H9 (cell line): ENCODE data around the gene SP2. TPM values are rescaled to one million over a fixed set of nuclear protein-coding genes. Genes with fewer than 3 reads are reported as not detected.

Experiments
- DNase-seq: peaks from one replicate; pipeline ENCODE4 v3.0.0-alpha.2; 2017
- H2AFZ ChIP-seq: one replicate; pipeline ENCODE4 v1.6.1; 2013; ENCODE audit warnings: mild to moderate bottlenecking, low read length, control low read depth, moderate library complexity
- H2AK5ac ChIP-seq: 2 replicates; pipeline ENCODE4 v1.6.1; 2013; ENCODE audit warnings: low read length, control low read depth, mixed read lengths; ENCODE audit not compliant: insufficient read length
- H2BK120ac ChIP-seq: one replicate; pipeline ENCODE4 v1.6.1; 2013; ENCODE audit warnings: low read depth, mild to moderate bottlenecking, low read length, control low read depth, inconsistent platforms; ENCODE audit not compliant: poor library complexity, severe bottlenecking
- H2BK12ac ChIP-seq: 2 replicates; pipeline ENCODE4 v1.6.1; 2013; ENCODE audit warnings: low read length, control low read depth, mixed read lengths, low read depth; ENCODE audit not compliant: insufficient read length
- H2BK15ac ChIP-seq: 2 replicates; pipeline ENCODE4 v1.6.1; 2013; ENCODE audit warnings: low read depth, low read length, control low read depth
- H2BK20ac ChIP-seq: one replicate; pipeline ENCODE4 v1.6.1; 2013; ENCODE audit warnings: low read depth, mild to moderate bottlenecking, low read length, control low read depth, inconsistent platforms; ENCODE audit not compliant: poor library complexity, severe bottlenecking
- H2BK5ac ChIP-seq: 2 replicates; pipeline ENCODE4 v1.6.1; 2013; ENCODE audit warnings: low read length, control low read depth, mixed read lengths; ENCODE audit not compliant: insufficient read length
- H3K14ac ChIP-seq: 2 replicates; pipeline ENCODE4 v1.6.1; 2013; ENCODE audit warnings: low read length, control low read depth; ENCODE audit not compliant: insufficient read depth
- H3K18ac ChIP-seq: 2 replicates; pipeline ENCODE4 v1.6.1; 2013; ENCODE audit warnings: low read depth, mild to moderate bottlenecking, mixed read lengths, low read length, control low read depth; ENCODE audit not compliant: insufficient read length
- H3K23ac ChIP-seq: 2 replicates; pipeline ENCODE4 v1.6.1; 2013; ENCODE audit warnings: low read length, control low read depth, mixed read lengths, low read depth; ENCODE audit not compliant: insufficient read length
- H3K23me2 ChIP-seq: 2 replicates; pipeline ENCODE4 v1.6.1; 2013; ENCODE audit warnings: low read depth, mild to moderate bottlenecking, mixed read lengths, low read length, control low read depth; ENCODE audit not compliant: insufficient read length, poor library complexity, severe bottlenecking
- H3K27ac ChIP-seq: 2 replicates; pipeline ENCODE4 v1.5.1; 2013; ENCODE audit warnings: low read length, control low read depth, mixed read lengths, low read depth; ENCODE audit not compliant: insufficient read length
- H3K27me3 ChIP-seq: 2 replicates; pipeline ENCODE4 v1.6.1; 2013; ENCODE audit warnings: low read length, control low read depth, inconsistent platforms; ENCODE audit not compliant: insufficient read depth
- H3K4ac ChIP-seq: 2 replicates; pipeline ENCODE4 v1.6.1; 2013; ENCODE audit warnings: low read depth, mild to moderate bottlenecking, control low read depth, inconsistent platforms, low read length, moderate library complexity
- H3K4me1 ChIP-seq: 2 replicates; pipeline ENCODE4 v1.6.1; 2013; ENCODE audit warnings: low read length, control low read depth, inconsistent platforms; ENCODE audit not compliant: insufficient read depth
- H3K4me2 ChIP-seq: 2 replicates; pipeline ENCODE4 v1.6.1; 2013; ENCODE audit warnings: low read length, control low read depth, mixed read lengths; ENCODE audit not compliant: insufficient read length, insufficient read depth
- H3K56ac ChIP-seq: 2 replicates; pipeline ENCODE4 v1.6.1; 2013; ENCODE audit warnings: low read depth, mild to moderate bottlenecking, mixed read lengths, low read length, control low read depth; ENCODE audit not compliant: insufficient read length
- H3K79me1 ChIP-seq: 2 replicates; pipeline ENCODE4 v1.6.1; 2013; ENCODE audit warnings: low read depth, mild to moderate bottlenecking, moderate library complexity, low read length, control low read depth, inconsistent platforms; ENCODE audit not compliant: insufficient read depth, poor library complexity, severe bottlenecking
- H3K79me2 ChIP-seq: 2 replicates; pipeline ENCODE4 v1.6.1; 2013; ENCODE audit warnings: low read length, control low read depth, inconsistent platforms; ENCODE audit not compliant: insufficient read depth
- H3K9ac ChIP-seq: 2 replicates; pipeline ENCODE4 v1.6.1; 2013; ENCODE audit warnings: low read length, control low read depth, mixed read lengths; ENCODE audit not compliant: insufficient read length; ENCODE audit errors: extremely low read depth
- H3K9me3 ChIP-seq: one replicate; pipeline ENCODE4 v1.6.1; 2013; ENCODE audit warnings: low read depth, low read length, inconsistent platforms; ENCODE audit not compliant: control insufficient read depth
- H3T11ph ChIP-seq: one replicate; pipeline ENCODE4 v1.6.1; 2013; ENCODE audit warnings: mild to moderate bottlenecking, low read length, control low read depth, inconsistent platforms
- H4K20me1 ChIP-seq: one replicate; pipeline ENCODE4 v1.6.1; 2013; ENCODE audit not compliant: control insufficient read depth, insufficient read length, insufficient read depth
- H4K5ac ChIP-seq: 2 replicates; pipeline ENCODE4 v1.6.1; 2013; ENCODE audit warnings: low read depth, mild to moderate bottlenecking, mixed read lengths, low read length, control low read depth; ENCODE audit not compliant: insufficient read length
- H4K8ac ChIP-seq: replicated peaks from 2 replicates; pipeline ENCODE4 v1.6.1; 2013; ENCODE audit warnings: low read length, control low read depth, mixed read lengths, low read depth; ENCODE audit not compliant: insufficient read length
- H4K91ac ChIP-seq: 2 replicates; pipeline ENCODE4 v1.6.1; 2013; ENCODE audit warnings: low read depth, mild to moderate bottlenecking, moderate library complexity, mixed read lengths, low read length, control low read depth; ENCODE audit not compliant: insufficient read length
- H3K27ac Mint-ChIP-seq, 3 experiments: 2 replicates in 2 of 3; 3 replicates in 1 of 3; pipeline ENCODE4 v1.8.0; 2020 to 2021; ENCODE audit warnings: mixed read lengths in 3 of 3, mild to moderate bottlenecking in 1 of 3, moderate library complexity in 1 of 3
- H3K27me3 Mint-ChIP-seq: 2 replicates; pipeline ENCODE4 v1.8.0; 2021; ENCODE audit warnings: low read depth, mild to moderate bottlenecking, moderate library complexity, mixed read lengths
- H3K36me3 Mint-ChIP-seq, 3 experiments: 2 replicates in 2 of 3; 3 replicates in 1 of 3; pipeline ENCODE4 v1.8.0; 2020 to 2021; ENCODE audit warnings: low read depth in 3 of 3, mixed read lengths in 3 of 3; ENCODE audit not compliant: insufficient read depth in 1 of 3
- H3K4me1 Mint-ChIP-seq, 2 experiments: 2 replicates each; pipeline ENCODE4 v1.8.0; 2020; ENCODE audit warnings: mixed read lengths in 2 of 2
- H3K4me3 Mint-ChIP-seq, 2 experiments: 2 replicates in 1 of 2; 3 replicates in 1 of 2; pipeline ENCODE4 v1.8.0; 2020 to 2021; ENCODE audit warnings: mild to moderate bottlenecking in 2 of 2, mixed read lengths in 2 of 2, moderate library complexity in 1 of 2
- H3K9me3 Mint-ChIP-seq, 2 experiments: 2 replicates in 1 of 2; 3 replicates in 1 of 2; pipeline ENCODE4 v1.8.0; 2020; ENCODE audit warnings: mild to moderate bottlenecking in 2 of 2, mixed read lengths in 2 of 2, moderate library complexity in 1 of 2
- WGBS: extraction: QIAGEN DNeasy Blood & Tissue Kit; methylation state at CpG from one replicate; pipeline ENCODE4 v1.1.7; 2013; ENCODE audit warnings: missing lambda C conversion rate, low lambda C conversion rate, mixed read lengths; ENCODE audit not compliant: insufficient read length; ENCODE audit errors: extremely low coverage; 5-methylcytosine and 5-hydroxymethylcytosine counted together
- total RNA-seq: library from RNA; stranded (reverse); gene quantifications from 2 replicates; pipeline ENCODE4 v1.2.1, GENCODE V29; 2021
- TF ChIP-seq, protein P1 (sequence below): fragments of 200-600 bp; sonication (generic); conservative IDR thresholded peaks from 3 replicates; pipeline ENCODE4 v1.8.0; 2021; ENCODE audit warnings: antibody characterized with exemption, mild to moderate bottlenecking

Gene SP2
- total RNA-seq, 1 experiment from 2014 or later, result 19.3 TPM

DNA sequence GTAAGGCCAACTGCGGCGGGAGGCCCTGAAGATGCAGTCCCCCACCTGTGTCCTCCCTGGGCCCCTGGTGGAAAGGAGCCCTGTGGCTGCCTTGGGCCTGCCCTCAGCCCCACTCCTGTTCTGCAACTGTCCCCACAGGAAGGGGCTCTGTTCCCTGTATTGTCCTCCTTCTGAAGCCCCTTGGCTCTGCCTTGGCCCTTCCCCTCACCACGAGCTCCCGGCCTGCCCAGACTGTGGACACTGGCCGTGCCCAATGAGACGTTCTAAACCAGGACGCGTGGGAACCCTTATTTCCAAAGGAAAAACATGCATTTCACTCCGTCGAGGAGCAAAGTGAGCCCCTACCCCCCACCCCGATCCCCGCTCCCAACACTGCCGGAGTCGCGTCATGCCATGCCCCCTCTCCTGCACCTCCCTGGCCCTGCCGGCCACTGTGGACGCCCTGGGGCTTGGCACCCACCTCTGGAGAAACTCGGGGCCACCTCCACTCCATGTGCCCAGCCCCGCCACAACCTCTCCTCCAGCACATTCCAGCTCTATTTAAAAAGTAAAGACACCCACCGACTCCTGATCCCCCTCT is 31.9 kb downstream of the SP2 start:
- Histone ChIP-seq H2AK5ac (no peak overlapping the region), H3K9me3 (no peaks in the 10 kb centered on the region)
- TF ChIP-seq, protein P1, sequence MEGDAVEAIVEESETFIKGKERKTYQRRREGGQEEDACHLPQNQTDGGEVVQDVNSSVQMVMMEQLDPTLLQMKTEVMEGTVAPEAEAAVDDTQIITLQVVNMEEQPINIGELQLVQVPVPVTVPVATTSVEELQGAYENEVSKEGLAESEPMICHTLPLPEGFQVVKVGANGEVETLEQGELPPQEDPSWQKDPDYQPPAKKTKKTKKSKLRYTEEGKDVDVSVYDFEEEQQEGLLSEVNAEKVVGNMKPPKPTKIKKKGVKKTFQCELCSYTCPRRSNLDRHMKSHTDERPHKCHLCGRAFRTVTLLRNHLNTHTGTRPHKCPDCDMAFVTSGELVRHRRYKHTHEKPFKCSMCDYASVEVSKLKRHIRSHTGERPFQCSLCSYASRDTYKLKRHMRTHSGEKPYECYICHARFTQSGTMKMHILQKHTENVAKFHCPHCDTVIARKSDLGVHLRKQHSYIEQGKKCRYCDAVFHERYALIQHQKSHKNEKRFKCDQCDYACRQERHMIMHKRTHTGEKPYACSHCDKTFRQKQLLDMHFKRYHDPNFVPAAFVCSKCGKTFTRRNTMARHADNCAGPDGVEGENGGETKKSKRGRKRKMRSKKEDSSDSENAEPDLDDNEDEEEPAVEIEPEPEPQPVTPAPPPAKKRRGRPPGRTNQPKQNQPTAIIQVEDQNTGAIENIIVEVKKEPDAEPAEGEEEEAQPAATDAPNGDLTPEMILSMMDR, result no peak

More for the DNA sequence above, 31.9 kb downstream of the SP2 start:
- H3K27ac Mint-ChIP-seq, result no peak overlapping the region
- no CpG with 5 or more reads among the region's 20 CpGs for WGBS
- Histone ChIP-seq H3K27me3 (no peaks in the 10 kb centered on the region), H3K9ac (no peak overlapping the region), H3K4ac (no peak overlapping the region), H4K5ac (no peak overlapping the region), H3T11ph (no peak overlapping the region), H2BK20ac (no peak overlapping the region), H3K23ac (no peak overlapping the region), H2BK15ac (no peak overlapping the region), H3K79me2 (no peaks in the 10 kb centered on the region), H3K18ac (no peak overlapping the region), H3K4me2 (no peak overlapping the region), H2BK5ac (no peak overlapping the region), H2BK12ac (no peak overlapping the region), H3K14ac (no peak overlapping the region), H3K56ac (no peak overlapping the region), H4K91ac (no peak overlapping the region), H3K79me1 (no peaks in the 10 kb centered on the region), H4K8ac (no peak overlapping the region), H2BK120ac (no peak overlapping the region), H4K20me1 (no peaks in the 10 kb centered on the region), H3K27ac (no peak overlapping the region), H3K4me1 (no peaks in the 10 kb centered on the region), H2AFZ (no peak overlapping the region), H3K23me2 (no peaks in the 10 kb centered on the region)
- no peaks in the 10 kb centered on the region for H3K4me1 Mint-ChIP-seq
- H3K4me3 Mint-ChIP-seq, result no peak overlapping the region
- no peaks in the 10 kb centered on the region for H3K27me3 Mint-ChIP-seq
- no peak for DNase-seq
- peaks cover 13 to 48% (median 39%) of the 10 kb centered on the region in 3 experiments; a peak in 6 of 7 replicates for H3K36me3 Mint-ChIP-seq
- no peaks in the 10 kb centered on the region for H3K9me3 Mint-ChIP-seq
